NCI-H1694 (cell line): ENCODE results near the gene ZSCAN10.
"Not testable (repeated sequence)": the region's sequence is repeated elsewhere in the genome, so short reads cannot be mapped to it uniquely, and the experiment has no call there.

ENCODE experiments used
- DNase-seq: peaks from one replicate; lab custom pipeline; 2025; lab: John Stamatoyannopoulos, UW

The ZSCAN10 gene

DNA sequence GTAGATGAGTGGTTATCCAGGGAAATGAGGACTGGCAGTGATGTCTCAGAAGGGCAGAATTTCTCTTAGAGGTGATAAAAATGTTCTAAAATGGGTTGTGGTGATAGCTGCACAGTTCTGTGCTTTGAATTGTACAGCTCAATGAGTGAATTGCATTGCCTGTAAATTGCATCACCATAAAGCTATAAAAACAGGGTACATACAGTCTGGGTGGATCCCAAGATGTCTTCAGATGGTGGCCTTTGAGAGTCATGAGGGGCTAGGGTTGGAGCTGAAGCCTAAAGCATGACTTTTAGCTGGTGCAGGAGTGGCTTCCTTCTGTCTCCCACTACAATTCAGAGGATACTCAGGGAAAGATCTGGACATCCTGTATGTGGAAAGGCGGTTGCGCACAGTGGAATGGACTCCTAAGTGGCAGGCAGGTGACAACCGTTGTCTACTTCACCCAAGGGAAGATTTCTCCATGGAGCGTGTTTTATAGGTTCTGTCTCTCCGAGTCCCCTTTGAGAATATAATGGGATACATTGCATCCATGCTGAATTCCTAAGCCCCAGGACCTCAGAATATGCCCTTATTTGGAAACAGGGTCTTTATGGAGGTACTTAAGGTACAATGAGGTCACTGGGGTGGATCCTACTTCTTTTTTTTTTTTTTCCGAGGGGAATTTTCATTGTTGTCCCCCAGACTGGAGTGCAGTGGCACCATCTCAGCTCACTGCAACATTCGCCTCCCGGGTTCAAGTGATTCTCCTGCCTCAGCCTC lies 35.3 kb downstream of the ZSCAN10 start:
- no peak for DNase-seq

DNA sequence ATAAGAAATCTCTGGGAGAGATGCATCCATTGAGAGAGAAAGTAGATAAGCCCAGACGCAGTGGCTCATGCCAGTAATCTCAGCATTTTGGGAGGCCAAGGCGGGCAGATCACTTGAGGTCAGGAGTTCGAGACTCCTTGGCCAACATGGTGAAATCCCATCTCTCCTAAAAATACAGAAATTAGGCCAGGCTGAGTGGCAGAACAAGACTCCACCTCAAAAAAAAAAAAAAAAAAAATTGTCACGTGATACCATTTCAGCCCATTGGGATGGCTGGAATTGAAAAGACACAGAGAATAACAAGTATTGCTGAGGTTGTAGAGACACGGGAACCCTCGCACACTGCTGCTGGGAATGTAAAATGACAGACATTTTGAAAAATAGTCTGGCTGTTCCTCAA lies 36.5 kb downstream of the ZSCAN10 start:
- DNase-seq, result no peak

DNA sequence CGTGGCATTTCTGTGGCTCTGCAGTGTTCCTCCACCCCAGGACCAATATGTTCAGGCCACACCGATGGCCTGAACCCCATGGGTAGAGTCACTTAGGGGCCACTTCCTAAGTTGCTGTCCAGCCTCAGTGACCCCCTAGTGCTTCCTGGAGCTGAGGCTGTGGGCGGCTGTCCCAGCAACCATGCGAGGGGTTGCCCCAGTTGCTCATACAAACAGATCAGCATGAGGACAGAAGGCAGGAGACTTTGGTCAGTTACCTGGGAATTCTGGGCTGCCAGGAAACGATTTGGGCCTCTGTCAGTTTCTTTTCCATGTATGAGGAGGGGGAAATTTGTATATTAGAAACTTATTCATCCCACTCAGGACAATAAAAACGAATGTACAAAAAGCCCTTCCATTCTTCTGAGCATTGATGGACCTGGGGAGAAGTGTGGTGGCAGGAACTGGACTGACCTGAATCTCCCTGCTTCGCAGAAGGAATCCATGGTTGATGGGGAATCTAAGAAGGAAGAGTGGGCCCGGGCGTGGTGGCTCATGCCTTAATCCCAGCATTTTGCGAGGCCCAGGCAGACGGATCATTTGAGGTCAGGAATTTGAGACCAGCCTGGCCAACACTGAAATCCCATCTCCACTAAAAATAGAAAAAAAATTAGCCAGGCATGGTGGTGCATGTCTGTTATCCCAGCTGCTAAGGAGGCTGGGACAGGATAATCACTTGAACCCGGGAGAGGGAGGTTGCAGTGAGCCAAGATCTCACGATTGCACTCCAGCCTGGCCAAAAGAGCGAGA lies 38.6 kb downstream of the ZSCAN10 start:
- DNase-seq, result no peak

DNA sequence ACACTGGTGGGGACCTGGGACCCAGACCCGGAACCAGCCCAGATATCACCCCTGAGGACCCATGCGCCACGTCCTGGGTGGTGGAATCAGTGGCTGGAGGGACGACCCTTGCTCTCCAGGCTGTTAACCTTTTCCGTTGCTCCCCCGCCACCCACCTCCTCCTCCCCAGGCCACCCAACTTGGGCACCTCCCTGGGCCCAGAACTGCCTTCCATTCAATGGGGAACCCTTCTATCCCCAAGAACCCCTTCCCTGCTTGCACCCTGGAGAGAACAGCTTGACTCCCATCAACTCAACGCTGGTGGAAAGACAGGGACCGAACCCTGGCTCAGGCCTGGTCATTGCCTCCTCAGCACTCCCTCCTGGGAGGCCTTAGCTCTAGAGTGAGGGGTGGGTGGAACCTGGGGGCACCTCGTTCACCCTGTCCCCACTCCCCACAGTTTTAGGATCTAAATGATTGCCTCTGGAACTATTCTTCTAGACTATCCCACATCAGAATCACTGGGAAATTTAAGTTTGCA lies 39.3 kb downstream of the ZSCAN10 start:
- DNase-seq, result no peak

DNA sequence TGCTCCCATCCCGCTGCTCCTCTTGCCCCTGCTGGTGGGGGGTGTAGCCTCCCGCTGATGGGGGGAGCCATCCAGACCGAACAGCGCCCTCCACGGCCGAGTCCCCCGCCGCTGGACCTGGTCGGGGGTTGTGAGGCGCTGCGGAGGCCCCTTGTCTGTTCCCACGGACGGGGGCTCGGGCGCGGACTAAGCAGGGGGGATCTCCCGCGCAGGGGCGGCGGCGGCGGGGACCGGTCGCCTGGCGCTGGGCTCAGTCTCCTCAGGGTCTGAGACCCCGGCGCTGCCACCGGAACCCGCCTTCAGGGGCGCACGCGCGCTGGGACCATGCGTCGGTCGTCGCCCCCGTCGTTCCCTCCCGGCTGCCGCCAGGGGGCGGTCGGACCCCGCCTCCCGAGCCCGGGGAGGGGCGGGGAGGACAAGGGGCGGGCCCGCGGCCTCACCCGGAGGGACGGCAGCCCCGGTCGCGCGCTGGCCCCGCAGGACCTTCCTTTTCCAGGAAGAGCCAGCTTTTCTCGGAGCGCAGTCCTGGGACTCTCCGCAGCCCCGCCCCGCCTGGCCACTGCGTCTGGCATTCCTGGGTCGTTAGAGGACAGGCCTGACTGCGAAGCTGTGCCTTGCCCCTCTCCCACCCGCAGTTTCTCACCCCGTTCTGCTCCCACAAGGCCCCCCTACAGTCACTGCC lies 39.9 kb downstream of the ZSCAN10 start:
- no peak for DNase-seq

DNA sequence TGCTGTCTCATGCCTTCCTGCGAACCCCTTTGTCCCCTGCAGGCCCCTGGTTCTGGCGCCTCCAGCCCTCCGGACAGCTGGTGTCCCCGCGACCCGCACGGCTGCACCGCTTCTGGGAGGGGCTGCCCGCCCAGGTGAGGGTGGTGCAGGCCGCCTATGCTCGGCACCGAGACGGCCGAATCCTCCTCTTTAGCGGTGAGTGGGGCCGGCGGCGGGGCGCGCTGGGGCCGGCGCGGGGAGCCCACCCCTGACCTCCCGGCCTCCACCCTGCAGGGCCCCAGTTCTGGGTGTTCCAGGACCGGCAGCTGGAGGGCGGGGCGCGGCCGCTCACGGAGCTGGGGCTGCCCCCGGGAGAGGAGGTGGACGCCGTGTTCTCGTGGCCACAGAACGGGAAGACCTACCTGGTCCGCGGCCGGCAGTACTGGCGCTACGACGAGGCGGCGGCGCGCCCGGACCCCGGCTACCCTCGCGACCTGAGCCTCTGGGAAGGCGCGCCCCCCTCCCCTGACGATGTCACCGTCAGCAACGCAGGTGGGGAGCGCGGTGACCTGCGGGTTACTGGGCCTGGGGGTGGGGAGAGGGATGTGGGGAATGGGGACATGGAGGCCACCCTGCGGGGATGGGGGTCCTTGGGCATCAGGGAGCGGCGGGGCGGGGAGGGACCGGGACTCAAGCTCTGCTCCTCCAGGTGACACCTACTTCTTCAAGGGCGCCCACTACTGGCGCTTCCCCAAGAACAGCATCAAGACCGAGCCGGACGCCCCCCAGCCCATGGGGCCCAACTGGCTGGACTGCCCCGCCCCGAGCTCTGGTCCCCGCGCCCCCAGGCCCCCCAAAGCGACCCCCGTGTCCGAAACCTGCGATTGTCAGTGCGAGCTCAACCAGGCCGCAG lies 40.7 kb downstream of the ZSCAN10 start:
- DNase-seq, result no peak

DNA sequence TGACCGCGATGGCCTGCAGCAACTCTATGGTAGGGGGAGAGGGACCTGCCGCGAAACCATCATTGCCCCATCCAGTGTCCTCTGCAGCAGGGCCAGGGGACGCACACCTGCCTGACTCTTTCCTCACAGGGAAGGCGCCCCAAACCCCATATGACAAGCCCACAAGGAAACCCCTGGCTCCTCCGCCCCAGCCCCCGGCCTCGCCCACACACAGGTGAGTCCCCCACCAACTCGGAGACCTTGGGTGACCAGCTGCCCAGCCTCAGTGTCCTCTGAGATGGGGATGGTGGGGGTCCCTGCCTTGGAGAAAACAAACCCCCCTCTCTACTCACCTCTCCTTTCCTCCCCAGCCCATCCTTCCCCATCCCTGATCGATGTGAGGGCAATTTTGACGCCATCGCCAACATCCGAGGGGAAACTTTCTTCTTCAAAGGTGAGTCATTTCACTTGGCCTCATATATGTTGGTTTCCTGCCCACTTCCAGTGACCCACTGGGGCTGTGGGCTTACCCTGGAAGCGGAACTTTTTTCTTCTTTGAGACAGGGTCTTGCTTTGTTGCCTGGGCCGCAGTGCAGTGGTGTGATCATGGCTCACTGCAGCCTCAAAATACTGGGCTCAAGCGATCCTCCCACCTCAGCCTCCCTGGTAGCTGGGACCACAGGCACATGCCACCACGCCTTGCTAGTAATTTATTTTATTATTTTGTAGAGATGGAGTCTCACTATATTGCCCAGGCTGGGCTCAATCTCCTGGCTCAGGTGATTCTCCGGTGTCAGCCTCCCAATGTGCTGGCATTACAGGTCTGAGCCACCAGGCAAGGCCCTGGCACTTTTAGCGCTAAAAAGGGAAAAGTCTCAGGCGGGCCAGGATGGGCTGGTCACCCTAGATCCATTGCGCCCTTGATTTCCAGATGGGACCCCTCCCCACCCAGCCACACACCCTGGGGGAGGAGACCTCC lies 41.6 kb downstream of the ZSCAN10 start:
- DNase-seq, result no peak

DNA sequence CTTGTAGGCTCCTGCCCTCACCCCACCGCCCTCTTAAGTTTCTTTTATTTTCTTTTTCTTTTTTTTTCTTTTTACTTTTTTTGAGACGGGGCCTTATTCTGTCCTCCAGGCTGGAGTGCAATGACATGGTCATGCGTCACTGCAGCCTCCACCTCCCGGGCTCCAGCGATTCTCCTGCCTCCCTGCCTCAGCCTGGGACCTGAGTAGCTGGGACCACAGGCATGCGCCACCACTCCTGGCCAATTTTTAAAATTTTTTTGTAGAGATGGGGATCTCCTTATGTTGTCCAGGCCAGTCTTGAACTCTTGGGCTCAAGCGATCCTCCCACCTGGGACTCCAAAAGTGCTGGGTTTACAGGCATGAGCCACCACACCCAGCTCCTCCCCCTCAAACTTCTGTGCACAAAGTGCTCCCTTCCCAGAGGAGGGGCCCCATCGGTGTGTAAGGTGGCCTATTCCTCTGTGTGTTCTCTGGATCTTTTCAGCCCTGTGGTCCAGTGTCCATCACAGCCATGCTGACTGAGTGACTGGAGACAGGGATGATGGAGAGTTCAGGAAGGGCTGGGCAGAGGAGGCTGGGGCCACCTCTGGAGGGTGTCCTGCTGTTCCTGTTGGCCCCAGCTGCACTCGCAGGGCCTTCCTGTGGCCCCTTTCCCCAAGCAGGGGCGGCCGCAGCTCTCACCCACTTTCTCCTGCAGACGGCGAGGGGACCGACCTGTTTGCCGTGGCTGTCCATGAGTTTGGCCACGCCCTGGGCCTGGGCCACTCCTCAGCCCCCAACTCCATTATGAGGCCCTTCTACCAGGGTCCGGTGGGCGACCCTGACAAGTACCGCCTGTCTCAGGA lies 42.5 kb downstream of the ZSCAN10 start:
- no peak for DNase-seq

DNA sequence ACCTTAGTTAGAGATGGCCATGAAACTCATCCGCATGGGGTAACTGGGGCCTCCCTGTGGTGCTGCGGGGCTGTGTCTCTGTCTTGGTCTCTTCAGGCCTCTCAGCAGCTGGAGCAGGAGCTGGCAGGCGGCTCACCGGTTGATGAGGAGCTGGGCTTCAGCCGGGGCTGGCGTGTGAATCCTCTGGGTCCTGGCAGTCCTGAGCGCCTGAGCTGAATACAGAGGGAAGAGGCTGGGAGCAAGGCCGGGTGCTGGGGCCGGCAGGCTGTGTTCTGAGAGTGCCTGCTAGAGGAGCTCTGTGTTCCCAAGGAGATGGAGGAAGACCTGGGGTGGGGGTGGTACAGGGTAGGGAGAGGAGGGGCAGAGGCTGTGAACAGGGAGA lies 43.4 kb downstream of the ZSCAN10 start:
- not testable (repeated sequence) for DNase-seq

DNA sequence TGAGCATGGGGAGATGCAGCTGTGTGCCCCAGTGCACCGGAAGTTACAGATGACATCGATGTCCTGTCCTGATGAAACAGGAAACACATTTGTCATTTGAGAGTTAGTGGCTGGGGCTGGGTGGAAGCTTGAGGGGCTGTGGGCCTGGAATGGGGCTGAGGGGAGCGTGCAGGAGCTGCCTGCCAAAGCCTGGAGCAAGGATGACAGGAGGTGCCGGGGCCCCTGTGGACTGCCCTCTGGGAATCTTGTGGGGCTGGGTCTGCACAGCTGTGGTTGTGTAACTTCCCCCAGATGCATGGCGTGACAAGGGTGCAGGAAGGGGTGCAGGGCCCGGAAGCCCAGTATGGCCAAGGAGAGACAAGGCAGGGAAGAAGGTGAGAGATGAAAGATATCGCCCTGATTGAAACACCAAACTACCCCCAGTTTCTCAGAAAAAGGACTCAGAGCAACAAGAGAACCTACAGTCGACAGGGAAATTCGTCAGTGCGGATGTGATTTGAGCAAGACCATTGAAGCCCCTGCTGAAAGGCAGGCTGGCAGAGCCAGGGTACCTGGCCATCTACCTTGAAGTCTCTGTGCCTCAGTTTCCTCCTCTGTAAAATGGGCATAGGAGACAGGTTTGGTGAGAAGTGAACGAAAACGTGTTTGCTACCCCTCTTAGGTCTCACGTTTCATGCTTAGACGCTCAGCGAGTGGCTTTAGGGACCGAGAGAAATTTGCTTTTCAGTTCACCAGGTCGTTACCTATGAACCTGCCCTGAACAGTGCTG lies 43.9 kb downstream of the ZSCAN10 start:
- DNase-seq, result no peak

DNA sequence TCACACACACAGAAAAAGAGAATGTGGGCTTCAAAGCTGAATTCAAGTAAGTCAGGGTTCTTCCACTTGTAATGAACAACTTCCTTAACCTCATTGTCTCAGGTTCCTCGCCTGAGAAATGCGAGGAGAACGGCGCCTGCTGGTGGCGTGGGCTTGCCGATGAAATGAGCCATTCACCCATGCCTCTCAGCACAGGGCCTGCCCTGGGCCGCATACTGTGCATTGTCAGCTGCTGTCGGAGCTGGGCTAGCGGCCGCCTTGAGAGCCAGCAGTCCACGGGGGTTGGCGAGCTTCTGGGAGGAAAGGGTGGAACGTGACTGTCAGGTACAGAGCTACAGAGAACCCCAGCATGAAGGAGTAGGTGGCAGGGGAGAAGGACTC lies 45.8 kb downstream of the ZSCAN10 start:
- not testable (repeated sequence) for DNase-seq

DNA sequence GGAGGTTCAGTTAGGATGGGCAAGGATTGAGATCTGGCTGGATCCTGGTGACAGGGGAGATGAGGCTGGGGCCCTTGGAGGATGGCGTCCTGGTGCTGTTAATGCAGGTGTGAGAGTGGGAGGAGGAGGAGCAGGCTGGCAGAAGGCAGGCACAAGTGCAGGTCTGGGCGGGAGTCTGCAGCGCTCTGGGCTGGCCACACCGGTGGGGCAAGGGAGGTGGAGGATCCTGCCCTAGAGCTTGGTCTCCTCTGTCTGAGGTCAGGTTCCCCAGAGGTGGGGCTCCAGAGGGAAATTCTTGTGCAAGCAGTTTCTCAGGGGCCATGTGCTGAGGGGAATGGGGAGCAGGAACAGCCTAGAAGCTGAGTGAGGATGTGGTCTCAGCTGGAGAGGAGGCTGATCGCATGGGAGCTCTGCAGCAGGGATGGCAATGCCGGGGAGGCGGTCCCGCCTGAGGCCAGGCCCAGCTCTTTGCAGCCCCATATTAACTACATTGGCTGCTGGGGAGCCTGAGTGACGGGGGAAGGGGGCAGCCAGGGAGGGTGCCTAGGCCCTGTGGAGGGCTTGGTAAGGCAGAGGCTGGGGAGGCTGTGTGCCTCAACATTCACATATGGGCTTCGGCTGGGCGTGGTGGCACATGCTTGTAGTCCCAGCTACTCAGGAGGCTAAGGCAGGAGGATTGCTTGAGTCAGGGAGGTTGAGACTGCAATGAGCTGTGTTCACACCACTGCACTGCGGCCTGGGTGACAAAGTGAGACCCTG lies 46.3 kb downstream of the ZSCAN10 start:
- not testable (repeated sequence) for DNase-seq

DNA sequence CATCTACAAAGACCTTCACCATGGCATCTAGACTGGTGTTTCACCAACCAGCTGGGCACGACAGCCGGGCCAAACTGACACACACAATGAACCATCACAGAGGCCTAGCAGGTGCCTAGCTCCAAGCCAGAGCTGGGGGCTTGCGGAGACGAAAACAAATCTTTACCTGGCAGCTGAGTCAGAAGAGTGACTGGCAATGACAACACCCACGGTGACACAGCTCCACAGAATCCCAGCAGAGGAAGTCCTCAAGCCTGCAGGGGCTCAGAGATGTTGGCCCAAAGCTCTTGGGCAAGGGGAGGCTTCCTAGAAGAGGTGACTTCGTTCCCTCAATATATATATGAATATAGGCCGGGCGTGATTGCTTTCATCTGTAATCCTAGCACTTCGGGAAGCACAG lies 47.6 kb downstream of the ZSCAN10 start:
- DNase-seq, result no peak

DNA sequence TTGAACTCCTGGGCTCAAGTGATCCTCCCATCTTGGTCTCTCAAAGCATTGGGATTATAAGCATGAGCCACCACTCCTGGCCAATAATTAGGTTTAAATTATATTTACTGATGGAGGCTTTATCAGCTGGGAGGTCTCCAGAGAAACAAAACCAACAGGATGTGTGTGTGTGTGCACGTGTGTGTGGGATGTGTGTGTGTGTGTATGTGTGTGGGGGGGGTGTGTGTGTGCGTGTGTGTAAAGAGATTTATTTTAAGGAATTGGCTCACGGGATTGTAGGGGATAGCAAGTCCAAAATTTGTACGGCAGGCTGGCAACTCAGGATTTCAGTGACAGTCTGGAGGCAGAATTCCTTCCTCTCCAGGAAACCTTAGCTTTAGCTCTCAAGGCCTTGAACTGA lies 48.1 kb downstream of the ZSCAN10 start:
- no peak for DNase-seq

DNA sequence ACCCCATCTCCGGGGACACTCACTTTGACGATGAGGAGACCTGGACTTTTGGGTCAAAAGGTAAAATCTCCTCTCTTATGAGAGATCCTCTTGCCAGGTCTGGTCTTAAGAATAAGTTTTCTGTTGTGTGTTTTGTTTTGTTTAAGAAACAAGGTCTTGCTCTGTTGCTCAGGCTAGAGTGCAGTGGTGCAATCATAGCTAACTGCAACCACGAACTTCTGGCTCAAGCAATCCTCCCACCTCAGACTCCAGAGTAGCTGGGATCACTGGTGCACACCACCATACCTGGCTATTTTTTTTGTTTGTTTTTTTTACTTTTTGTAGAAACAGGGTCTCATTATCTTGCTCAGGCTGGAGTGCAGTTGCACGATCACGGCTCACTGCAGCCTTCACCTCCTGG lies 48.6 kb downstream of the ZSCAN10 start:
- no peak for DNase-seq

DNA sequence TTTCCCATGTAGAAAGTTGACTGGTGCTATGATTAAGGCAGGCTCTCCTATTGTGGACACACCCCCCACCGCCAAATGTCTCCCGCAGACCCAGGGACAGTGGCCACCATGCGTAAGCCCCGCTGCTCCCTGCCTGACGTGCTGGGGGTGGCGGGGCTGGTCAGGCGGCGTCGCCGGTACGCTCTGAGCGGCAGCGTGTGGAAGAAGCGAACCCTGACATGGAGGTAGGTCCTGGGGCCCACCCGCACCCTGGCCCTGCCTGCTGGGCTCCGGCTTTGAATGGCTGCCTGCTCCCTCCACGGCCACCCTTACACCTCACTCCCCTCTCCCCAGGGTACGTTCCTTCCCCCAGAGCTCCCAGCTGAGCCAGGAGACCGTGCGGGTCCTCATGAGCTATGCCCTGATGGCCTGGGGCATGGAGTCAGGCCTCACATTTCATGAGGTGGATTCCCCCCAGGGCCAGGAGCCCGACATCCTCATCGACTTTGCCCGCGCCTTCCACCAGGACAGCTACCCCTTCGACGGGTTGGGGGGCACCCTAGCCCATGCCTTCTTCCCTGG lies 49.1 kb downstream of the ZSCAN10 start:
- DNase-seq, result no peak

DNA sequence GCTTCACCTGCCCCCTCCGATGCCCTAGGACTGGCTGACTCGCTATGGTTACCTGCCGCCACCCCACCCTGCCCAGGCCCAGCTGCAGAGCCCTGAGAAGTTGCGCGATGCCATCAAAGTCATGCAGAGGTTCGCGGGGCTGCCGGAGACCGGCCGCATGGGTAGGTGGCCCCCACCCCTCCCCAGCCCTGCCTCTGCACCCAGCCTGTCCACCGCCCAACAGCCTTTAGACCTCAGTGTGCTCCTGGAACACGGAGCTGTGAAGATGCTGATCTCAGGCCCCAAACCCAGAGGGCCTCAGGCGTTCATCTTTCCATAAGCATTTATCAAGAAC lies 51.7 kb downstream of the ZSCAN10 start:
- DNase-seq, result no peak
